Right atrium auricular region (tissue), 2 donors: ENCODE data around the gene PALM3. TPM values are rescaled to one million over a fixed set of nuclear protein-coding genes. Genes with fewer than 3 reads are reported as not detected.
A peak's percentile ranks its signal among the peaks of the same experiment; 100 is the strongest.

Experiments used
- DNase-seq: peaks from one replicate; pipeline ENCODE4 v3.0.0-alpha.2; 2019; ENCODE audit warnings: low spot score
- H3K27ac ChIP-seq, 2 donors: fragments of 200-600 bp; sonication (generic); 1 replicate in 1 of 2; 2 replicates in 1 of 2; pipeline ENCODE4 v1.5.1; 2016 to 2019
- H3K27me3 ChIP-seq, 2 donors: fragments of 200-600 bp; sonication (generic); one replicate each; pipeline versions ENCODE4 v1.5.1 to v1.6.0; 2017 to 2019
- H3K36me3 ChIP-seq: fragments of 200-600 bp; sonication (generic); one replicate; pipeline ENCODE4 v1.5.1; 2016
- H3K4me1 ChIP-seq, 2 donors: fragments of 200-600 bp; sonication (generic); one replicate each; pipeline versions ENCODE4 v1.5.1 to v1.6.0; 2017 to 2019
- H3K4me3 ChIP-seq, 2 donors: fragments of 200-600 bp; sonication (generic); 1 replicate in 1 of 2; 2 replicates in 1 of 2; pipeline ENCODE4 v1.5.1; 2017 to 2019; ENCODE audit warnings: mild to moderate bottlenecking in 1 of 2, moderate library complexity in 1 of 2
- H3K9me3 ChIP-seq, 2 donors: fragments of 200-600 bp; sonication (generic); one replicate each; pipeline ENCODE4 v1.5.1; 2019
- total RNA-seq, 2 donors: library from RNA; depleted of rRNA; stranded (reverse); fragments of >200 nt; gene quantifications; one replicate each; pipeline ENCODE4 v1.1.0, GENCODE V29; 2016
- TF ChIP-seq, protein P1 (sequence below), 2 donors: fragments of 200-600 bp; sonication (generic); IDR thresholded peaks; one replicate each; pipeline ENCODE4 v1.5.1; 2019; ENCODE audit warnings: antibody characterized with exemption in 2 of 2

PALM3 gene
- total RNA-seq, 2 donors from 2014 or later: 0.28 to 0.37 TPM

GRCh38 chr19:14062558-14062855 lies 631 bp upstream of the PALM3 start:
- H3K27ac ChIP-seq: no peak overlapping the region
- no peak for DNase-seq
- H3K4me3 ChIP-seq: no peak overlapping the region
- H3K9me3 ChIP-seq: no peaks in the 10 kb centered on the region
- TF ChIP-seq, protein P1, sequence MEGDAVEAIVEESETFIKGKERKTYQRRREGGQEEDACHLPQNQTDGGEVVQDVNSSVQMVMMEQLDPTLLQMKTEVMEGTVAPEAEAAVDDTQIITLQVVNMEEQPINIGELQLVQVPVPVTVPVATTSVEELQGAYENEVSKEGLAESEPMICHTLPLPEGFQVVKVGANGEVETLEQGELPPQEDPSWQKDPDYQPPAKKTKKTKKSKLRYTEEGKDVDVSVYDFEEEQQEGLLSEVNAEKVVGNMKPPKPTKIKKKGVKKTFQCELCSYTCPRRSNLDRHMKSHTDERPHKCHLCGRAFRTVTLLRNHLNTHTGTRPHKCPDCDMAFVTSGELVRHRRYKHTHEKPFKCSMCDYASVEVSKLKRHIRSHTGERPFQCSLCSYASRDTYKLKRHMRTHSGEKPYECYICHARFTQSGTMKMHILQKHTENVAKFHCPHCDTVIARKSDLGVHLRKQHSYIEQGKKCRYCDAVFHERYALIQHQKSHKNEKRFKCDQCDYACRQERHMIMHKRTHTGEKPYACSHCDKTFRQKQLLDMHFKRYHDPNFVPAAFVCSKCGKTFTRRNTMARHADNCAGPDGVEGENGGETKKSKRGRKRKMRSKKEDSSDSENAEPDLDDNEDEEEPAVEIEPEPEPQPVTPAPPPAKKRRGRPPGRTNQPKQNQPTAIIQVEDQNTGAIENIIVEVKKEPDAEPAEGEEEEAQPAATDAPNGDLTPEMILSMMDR (IDR thresholded peaks at IDR 0.05): no peak
- H3K4me1 ChIP-seq: peaks cover 0 to 10% of the 10 kb centered on the region in 2 donors
- H3K36me3 ChIP-seq: no peaks in the 10 kb centered on the region
- no peaks in the 10 kb centered on the region for H3K27me3 ChIP-seq

GRCh38 chr19:14061081-14061749 lies 661 bp downstream of the PALM3 start:
- Histone ChIP-seq H3K36me3 (no peaks in the 10 kb centered on the region), H3K4me3 (no peak overlapping the region), H3K27me3 (no peaks in the 10 kb centered on the region), H3K4me1 (peaks cover 0 to 15% of the 10 kb centered on the region in 2 donors), H3K9me3 (no peaks in the 10 kb centered on the region), H3K27ac (no peak overlapping the region)
- TF ChIP-seq, protein P1 (IDR thresholded peaks at IDR 0.05): no peak
- DNase-seq: no peak

DNA sequence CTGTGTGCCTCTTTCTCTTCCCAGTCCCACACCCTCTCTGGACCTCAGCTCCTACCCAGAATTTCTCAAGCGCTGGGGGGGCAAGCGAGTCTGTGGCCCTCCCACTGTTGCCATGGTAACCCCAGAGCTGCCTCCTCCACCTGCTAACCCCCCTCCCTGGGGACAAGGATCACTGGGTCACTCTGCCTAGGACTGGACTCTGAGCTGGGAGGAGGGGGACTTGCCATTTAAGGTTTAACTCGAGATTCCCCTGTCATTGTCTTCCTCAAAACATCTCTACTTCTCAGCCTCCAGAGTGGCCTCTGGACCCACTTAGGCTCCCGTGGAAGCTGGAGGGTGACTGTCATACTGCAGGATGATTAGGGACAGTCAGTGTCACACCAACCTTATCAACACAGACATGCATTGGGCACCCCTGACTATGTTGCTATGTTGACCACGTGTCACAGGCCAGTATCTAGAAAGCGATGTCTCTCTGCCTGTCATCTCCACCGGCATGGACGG lies 2.2 kb downstream of the PALM3 start:
- no peaks in the 10 kb centered on the region for H3K36me3 ChIP-seq
- H3K27me3 ChIP-seq: no peaks in the 10 kb centered on the region
- no peak overlapping the region for H3K4me3 ChIP-seq
- H3K27ac ChIP-seq: no peak overlapping the region
- no peaks in the 10 kb centered on the region for H3K9me3 ChIP-seq
- peaks cover 0 to 15% of the 10 kb centered on the region in 2 donors for H3K4me1 ChIP-seq
- DNase-seq: no peak
- TF ChIP-seq, protein P1 (IDR thresholded peaks at IDR 0.05): no peak

DNA sequence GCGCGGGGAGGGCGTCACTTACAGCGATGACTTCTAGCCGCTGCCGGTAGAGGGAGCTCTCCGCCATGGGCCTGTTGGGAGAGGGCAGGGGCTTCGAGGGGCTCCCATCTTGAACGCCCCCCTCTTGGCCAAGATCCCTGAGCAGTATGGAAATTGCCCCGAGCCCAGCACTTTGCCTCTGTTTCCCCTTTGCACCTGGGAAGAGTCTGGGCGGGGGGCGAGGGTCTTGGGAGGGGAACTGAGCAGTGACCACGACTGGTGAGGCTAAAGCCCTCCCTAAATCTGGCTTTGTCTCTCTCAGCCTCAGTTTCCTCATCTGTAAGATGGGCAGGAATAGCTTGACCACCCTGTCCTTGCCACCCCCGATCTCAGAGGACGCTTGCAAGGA lies 2.8 kb downstream of the PALM3 start:
- H3K27me3 ChIP-seq: no peaks in the 10 kb centered on the region
- TF ChIP-seq, protein P1 (IDR thresholded peaks at IDR 0.05): peak; percentile 48 to 71
- no peaks in the 10 kb centered on the region for H3K36me3 ChIP-seq
- H3K4me3 ChIP-seq: no peak overlapping the region
- H3K4me1 ChIP-seq: peaks cover 0 to 15% of the 10 kb centered on the region in 2 donors
- H3K9me3 ChIP-seq: no peaks in the 10 kb centered on the region
- H3K27ac ChIP-seq: no peak overlapping the region
- no peak for DNase-seq

- Histone ChIP-seq H3K4me3 (no peak overlapping the region), H3K9me3 (no peaks in the 10 kb centered on the region), H3K27me3 (no peaks in the 10 kb centered on the region), H3K36me3 (no peaks in the 10 kb centered on the region), H3K27ac (no peak overlapping the region), H3K4me1 (peaks cover 0 to 15% of the 10 kb centered on the region in 2 donors)
- DNase-seq: no peak
- TF ChIP-seq, protein P1 (IDR thresholded peaks at IDR 0.05): no peak
Measured at GRCh38 chr19:14058182-14059092, 3.4 kb downstream of the PALM3 start.
